RWPE1 (cell line): ENCODE measurements around the gene HNRNPK.

Experiments
- CTCF ChIA-PET: fragments of 350-600 bp; sonication (Branson Sonifier 250); formaldehyde crosslinking; extraction: SDS; loops from one replicate; lab custom pipeline; 2021; lab: Yijun Ruan, JAX
- POLR2A ChIA-PET: fragments of 400-600 bp; formaldehyde crosslinking; extraction: SDS; loops from one replicate; lab custom pipeline; 2020; ENCODE audit warnings: antibody characterized with exemption; ENCODE audit not compliant: low non-redundant PET; lab: Yijun Ruan, JAX
- DNase-seq: peaks from one replicate; pipeline ENCODE4 v3.0.0; 2012; ENCODE audit warnings: low spot score
- H3K27ac ChIP-seq: fragments of 450-650 bp; 2 replicates; pipeline ENCODE4 v1.5.1; 2017
- CTCF ChIP-seq: fragments of 450-650 bp; conservative IDR thresholded peaks from 2 replicates; pipeline ENCODE4 v1.5.1; 2017; ENCODE audit warnings: low read depth, mild to moderate bottlenecking

Gene HNRNPK

GRCh38 chr9:83971485-83971884 lies 8.5 kb downstream of the HNRNPK start:
- no peak for DNase-seq
- CTCF ChIA-PET: interaction anchor here (0.6 kb wide), 1 partner anchor 1264 kb away, joined by 4 read pairs; no protein-coding TSS in a partner anchor
- POLR2A ChIA-PET: no interaction called here
- TF ChIP-seq CTCF: no peak
- H3K27ac ChIP-seq: no peak overlapping the region

GRCh38 chr9:83969602-83970001 lies 10.4 kb downstream of the HNRNPK start:
- CTCF ChIA-PET: interaction anchor here (0.8 to 1.2 kb wide), 2 partner anchors 31 to 345 kb away, joined by 3 read pairs; no protein-coding TSS in a partner anchor
- no peak for DNase-seq
- H3K27ac ChIP-seq: no peak overlapping the region
- no peak for TF ChIP-seq CTCF
- POLR2A ChIA-PET: no interaction called here

- ChIA-PET CTCF (interaction anchor here (0.5 to 0.6 kb wide), 2 partner anchors 182 to 293 kb away, joined by 3 read pairs; no protein-coding TSS in a partner anchor), POLR2A (interaction anchor here (0.6 to 0.9 kb wide), 2 partner anchors 11 to 17 kb away, joined by 3 to 7 read pairs; a partner anchor contains a TSS)
- H3K27ac ChIP-seq: no peak overlapping the region
- no peak for DNase-seq
- no peak for TF ChIP-seq CTCF
These were observed 12.9 kb downstream of the HNRNPK start for GRCh38 chr9:83967073-83967472.

- peak overlapping the region; percentile 65 for H3K27ac ChIP-seq
- ChIA-PET POLR2A (interaction anchor here (0.9 kb wide), 1 partner anchor 10 kb away, joined by 3 read pairs; a partner anchor contains a TSS), CTCF (no interaction called here)
- DNase-seq: no peak
- no peak for TF ChIP-seq CTCF
These were observed 13.8 kb downstream of the HNRNPK start for GRCh38 chr9:83966209-83966582.

DNA sequence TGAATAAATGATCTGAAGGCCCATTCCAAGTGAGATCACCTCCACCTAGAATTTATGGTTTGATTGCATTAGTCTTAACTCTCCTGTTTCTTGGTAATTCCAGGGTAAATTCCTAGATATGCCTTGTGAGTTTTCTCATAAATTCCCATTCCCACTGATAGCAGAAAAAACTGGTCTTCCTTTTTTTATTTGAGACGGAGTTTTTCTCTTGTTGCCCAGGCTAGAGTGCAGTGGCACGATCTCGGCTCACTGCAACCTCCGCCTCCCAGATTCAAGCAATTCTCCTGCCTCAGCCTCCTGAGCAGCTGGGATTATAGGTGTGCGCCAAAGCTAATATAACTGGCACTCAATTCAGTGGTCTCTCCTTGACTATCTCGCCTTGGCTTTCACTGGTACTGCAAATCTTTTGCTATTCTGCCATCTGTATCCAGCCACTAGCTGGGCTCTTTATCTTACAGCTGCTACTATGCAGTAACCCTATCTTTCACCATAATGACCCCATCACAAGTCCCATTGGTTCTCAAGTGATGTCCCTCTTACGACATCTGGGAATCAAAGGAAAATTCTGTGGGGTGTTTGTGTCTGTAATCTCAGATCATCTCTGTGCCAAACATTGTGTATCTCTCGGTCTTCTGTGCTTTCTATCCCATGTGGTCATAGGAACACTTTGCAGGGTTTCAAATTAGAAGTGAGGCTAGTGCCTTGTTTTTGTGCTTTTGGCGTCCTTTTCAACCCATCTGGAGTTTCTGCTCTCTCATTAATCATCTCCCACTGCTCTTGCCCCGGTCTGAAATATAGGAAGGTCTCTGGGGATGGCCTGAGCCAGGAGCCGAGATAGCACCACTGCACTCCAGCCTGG lies 14.4 kb downstream of the HNRNPK start:
- no peak for TF ChIP-seq CTCF
- peak overlapping the region; percentile 65 for H3K27ac ChIP-seq
- ChIA-PET CTCF (no interaction called here), POLR2A (no interaction called here)
- no peak for DNase-seq

DNA sequence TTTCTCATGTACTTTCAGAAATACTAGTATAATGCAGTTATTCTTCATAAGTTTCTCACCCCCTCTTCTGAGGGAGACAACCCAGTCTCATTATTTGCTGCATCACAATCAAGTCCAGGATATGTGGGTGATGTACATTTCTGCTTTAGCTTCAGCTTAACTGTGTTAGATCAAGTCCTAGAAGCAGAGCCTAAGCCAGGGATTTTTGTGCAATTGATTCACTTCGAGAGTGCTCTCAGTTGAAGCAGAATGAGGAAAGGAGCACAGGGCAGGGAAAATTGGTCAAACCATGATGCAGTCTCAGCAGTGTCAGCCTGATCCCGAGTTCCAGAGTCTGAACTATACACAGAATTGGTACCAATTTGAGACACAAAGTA lies 15.1 kb downstream of the HNRNPK start:
- TF ChIP-seq CTCF: no peak
- POLR2A ChIA-PET: no interaction called here
- H3K27ac ChIP-seq: no peak overlapping the region
- DNase-seq: no peak
- CTCF ChIA-PET: interaction anchor here (0.7 kb wide), 1 partner anchor 184 kb away, joined by 5 read pairs; no protein-coding TSS in a partner anchor
